IMR-90 (cell line): ENCODE measurements around the gene ALAS1. TPM values are rescaled to one million over a fixed set of nuclear protein-coding genes. Genes with fewer than 3 reads are reported as not detected.

Experiments used
- ATAC-seq: fragments of 200-7000 bp; cut with Tn5 transposase; 2 replicates; pipeline ENCODE4 v1.9.1; 2020; ENCODE audit warnings: low read depth, mild to moderate bottlenecking, moderate library complexity
- BruUV-seq: library from RNA; stranded (reverse); fragments of 400-500 nt; replicated peaks from 2 replicates; lab custom pipeline; 2021; lab: Mats Ljungman, UMichigan
- CTCF ChIA-PET: fragments of 300-600 bp; formaldehyde crosslinking; extraction: SDS; loops from one replicate; lab custom pipeline; 2021; ENCODE audit warnings: antibody characterized with exemption; lab: Yijun Ruan, JAX
- POLR2A ChIA-PET: fragments of 300-600 bp; sonication (Branson Sonifier 250); formaldehyde crosslinking; loops from one replicate; lab custom pipeline; 2022; ENCODE audit warnings: antibody characterized with exemption; ENCODE audit not compliant: unreplicated experiment; lab: Charles Lee
- DNase-seq: peaks from one replicate; pipeline ENCODE4 v3.0.0; 2013
- H2AFZ ChIP-seq: replicated peaks from 2 replicates; pipeline ENCODE3; 2013; ENCODE audit warnings: low read length, mild to moderate bottlenecking; ENCODE audit not compliant: poor library complexity
- H2AK5ac ChIP-seq: 2 replicates; pipeline ENCODE4 v1.6.1; 2013; ENCODE audit warnings: low read depth, low read length, inconsistent platforms
- H2AK9ac ChIP-seq: replicated peaks from 2 replicates; pipeline ENCODE3; 2013; ENCODE audit warnings: mild to moderate bottlenecking, low read depth, low read length, moderate library complexity; ENCODE audit not compliant: poor library complexity
- H2BK120ac ChIP-seq: 2 replicates; pipeline ENCODE4 v1.6.1; 2013; ENCODE audit warnings: low read depth, low read length, inconsistent platforms
- H2BK15ac ChIP-seq: 3 replicates; pipeline ENCODE4 v1.6.1; 2013; ENCODE audit warnings: low read depth, low read length, inconsistent platforms
- H2BK20ac ChIP-seq: 2 replicates; pipeline ENCODE4 v1.6.1; 2013; ENCODE audit warnings: low read depth, mild to moderate bottlenecking, inconsistent platforms, low read length, moderate library complexity
- H2BK5ac ChIP-seq: 2 replicates; pipeline ENCODE4 v1.6.1; 2013; ENCODE audit warnings: mild to moderate bottlenecking, low read depth, low read length, inconsistent platforms; ENCODE audit not compliant: poor library complexity, severe bottlenecking
- H3K14ac ChIP-seq: replicated peaks from 2 replicates; pipeline ENCODE4 v1.6.1; 2013; ENCODE audit warnings: low read depth, low read length, inconsistent platforms
- H3K18ac ChIP-seq: 2 replicates; pipeline ENCODE4 v1.6.1; 2013; ENCODE audit warnings: low read depth, low read length, control low read depth
- H3K23ac ChIP-seq: 2 replicates; pipeline ENCODE4 v1.6.1; 2013; ENCODE audit warnings: low read depth, low read length, inconsistent platforms
- H3K27ac ChIP-seq: 2 replicates; pipeline ENCODE4 v1.5.1; 2013; ENCODE audit warnings: mild to moderate bottlenecking, control low read depth, low read length; ENCODE audit not compliant: insufficient read depth
- H3K27me3 ChIP-seq: 2 replicates; pipeline ENCODE4 v1.6.1; 2013; ENCODE audit warnings: low read length; ENCODE audit not compliant: control insufficient read depth, insufficient read depth
- H3K36me3 ChIP-seq: 2 replicates; pipeline ENCODE4 v1.6.1; 2013; ENCODE audit warnings: low read length, mixed read lengths; ENCODE audit not compliant: control insufficient read depth, insufficient read depth
- H3K4ac ChIP-seq: 2 replicates; pipeline ENCODE4 v1.6.1; 2013; ENCODE audit warnings: low read depth, low read length, inconsistent platforms
- H3K4me1 ChIP-seq: 2 replicates; pipeline ENCODE4 v1.6.1; 2013; ENCODE audit warnings: low read length, mixed read lengths; ENCODE audit not compliant: control insufficient read depth, insufficient read depth
- H3K4me2 ChIP-seq: 2 replicates; pipeline ENCODE4 v1.6.1; 2013; ENCODE audit warnings: low read depth, mild to moderate bottlenecking, control low read depth, low read length, moderate library complexity
- H3K4me3 ChIP-seq: 2 replicates; pipeline ENCODE4 v1.5.1; 2013; ENCODE audit warnings: low read depth, mild to moderate bottlenecking, control low read depth, low read length, moderate library complexity; ENCODE audit not compliant: insufficient read depth
- H3K56ac ChIP-seq: 2 replicates; pipeline ENCODE4 v1.6.1; 2013; ENCODE audit warnings: low read length, inconsistent platforms; ENCODE audit not compliant: insufficient read depth; ENCODE audit errors: extremely low read depth
- H3K79me1 ChIP-seq, 2 experiments: 2 replicates each; pipeline ENCODE4 v1.6.1; 2013; ENCODE audit warnings: low read length in 2 of 2, inconsistent platforms in 1 of 2, low read depth in 1 of 2
- H3K9ac ChIP-seq: 2 replicates; pipeline ENCODE4 v1.6.1; 2013; ENCODE audit warnings: low read depth, low read length, control low read depth
- H3K9me1 ChIP-seq: 2 replicates; pipeline ENCODE4 v1.6.1; 2013; ENCODE audit warnings: low read length, inconsistent platforms; ENCODE audit not compliant: insufficient read depth
- H3K9me3 ChIP-seq: 2 replicates; pipeline ENCODE4 v1.6.1; 2013; ENCODE audit warnings: low read length; ENCODE audit not compliant: control insufficient read depth, insufficient read depth
- H4K20me1 ChIP-seq: 2 replicates; pipeline ENCODE4 v1.6.1; 2013; ENCODE audit warnings: low read length, inconsistent platforms; ENCODE audit not compliant: insufficient read depth
- H4K5ac ChIP-seq: 2 replicates; pipeline ENCODE4 v1.6.1; 2013; ENCODE audit warnings: mild to moderate bottlenecking, low read depth, low read length, control low read depth
- H4K8ac ChIP-seq, 2 experiments: 2 replicates each; pipeline ENCODE4 v1.6.1; 2013; ENCODE audit warnings: low read depth in 2 of 2, low read length in 2 of 2, control low read depth in 1 of 2, inconsistent platforms in 1 of 2
- H4K91ac ChIP-seq: 2 replicates; pipeline ENCODE4 v1.6.1; 2013; ENCODE audit warnings: low read depth, low read length, inconsistent platforms; ENCODE audit not compliant: insufficient read depth
- CEBPB ChIP-seq: IDR thresholded peaks from 2 replicates; pipeline ENCODE4 v1.6.1; 2012; ENCODE audit warnings: low read depth, low read length, improper control_type of control experiment
- MAZ ChIP-seq: IDR thresholded peaks from 2 replicates; pipeline ENCODE4 v1.6.1; 2012; ENCODE audit warnings: low read depth, mild to moderate bottlenecking, low read length, improper control_type of control experiment, moderate library complexity, borderline replicate concordance
- WGBS, 2 experiments: methylation state at CpG; one replicate each; pipeline versions ENCODE4 v1.1.5 to v1.1.7; 2013; ENCODE audit warnings: missing lambda C conversion rate in 2 of 2; ENCODE audit not compliant: insufficient read length in 1 of 2; ENCODE audit errors: extremely low coverage in 2 of 2; 5-methylcytosine and 5-hydroxymethylcytosine counted together
- dilution Hi-C: fragments of 300-500 bp; cut with HindIII; formaldehyde crosslinking; loops from one replicate; pipeline ENCODE4 v1.14.3; 2018; ENCODE audit warnings: low sequenced_read_pairs; ENCODE audit not compliant: unreplicated experiment
- in situ Hi-C: fragments of 300-500 bp; cut with MboI; formaldehyde crosslinking; loops from 3 replicates; pipeline ENCODE4 v1.14.3; 2019; ENCODE audit warnings: low sequenced_read_pairs, inconsistent platforms, mixed read lengths
- intact Hi-C: fragments of 100-400 bp; cut with micrococcal nuclease; formaldehyde crosslinking; loops from 2 replicates; pipeline ENCODE4 v1.10.0; 2022
- polyA plus RNA-seq, 3 experiments: library from polyadenylated mRNA; depleted of rRNA; stranded (reverse); fragments of >200 nt; gene quantifications; 2 replicates each; pipeline ENCODE4 v1.2.3, GENCODE V29; 2012; ENCODE audit warnings: low replicate concordance in 1 of 3
- total RNA-seq: library from RNA; depleted of rRNA; stranded (reverse); fragments of >200 nt; gene quantifications from 2 replicates; pipeline ENCODE4 v1.2.3, GENCODE V29; 2012

The ALAS1 gene
- total and polyA plus RNA-seq, 2 of the 4 experiments (the other 2 are of a cell fraction): 32.8 to 47.2 TPM

GRCh38 chr3:52210550-52211046, 12.6 kb downstream of the ALAS1 start:
- dilution Hi-C loops: no loop called here
- intact Hi-C loops: no loop called here
- no peaks in the 10 kb centered on the region; the same call in 1 of the 2 replicates for H4K20me1 ChIP-seq
- H2AK9ac ChIP-seq: no peak overlapping the region
- no peak overlapping the region; the same call in 2 of the 3 replicates for H2BK15ac ChIP-seq
- POLR2A ChIA-PET: no interaction called here
- no peaks in the 10 kb centered on the region for H3K9me3 ChIP-seq
- H2BK20ac ChIP-seq: no peak overlapping the region
- peaks cover 74% of the 10 kb centered on the region for H3K36me3 ChIP-seq
- peak overlapping the region; percentile 47; the same call in 1 of the 2 replicates for H3K27ac ChIP-seq
- H3K4ac ChIP-seq: 0 out of 2 replicates have a peak overlapping the region, but pooled peaks have one; percentile 12
- ATAC-seq: no peak
- DNase-seq: peak; percentile 55
- no peak overlapping the region for H3K56ac ChIP-seq
- no peak overlapping the region for H3K9ac ChIP-seq
- no peak overlapping the region for H3K23ac ChIP-seq
- H4K91ac ChIP-seq: peak overlapping the region; percentile 43; the same call in 1 of the 2 replicates
- peaks cover 2% of the 10 kb centered on the region; the same call in 1 of the 2 replicates for H3K4me1 ChIP-seq
- no CpG with 5 or more reads among the region's 6 CpGs for WGBS, 2 experiments
- no peak overlapping the region; the same call in 1 of the 2 replicates for H2AK5ac ChIP-seq
- H3K79me1 ChIP-seq: peaks cover 8 to 16% of the 10 kb centered on the region in 2 experiments; a peak in 2 of 4 replicates
- in situ Hi-C loops: no loop called here
- H4K8ac ChIP-seq: no peak overlapping the region
- H2AFZ ChIP-seq: no peak overlapping the region
- H4K5ac ChIP-seq: no peak overlapping the region
- no peak overlapping the region for H3K4me2 ChIP-seq
- BruUV-seq: no TSS peak
- CTCF ChIA-PET: no interaction called here
- H3K27me3 ChIP-seq: no peaks in the 10 kb centered on the region
- TF ChIP-seq MAZ: no peak
- peak; percentile 85 for TF ChIP-seq CEBPB
- H3K18ac ChIP-seq: no peak overlapping the region
- H3K4me3 ChIP-seq: no peak overlapping the region
- no peak overlapping the region for H2BK120ac ChIP-seq
- H2BK5ac ChIP-seq: peak overlapping the region; percentile 20
- no peaks in the 10 kb centered on the region; the same call in 1 of the 2 replicates for H3K9me1 ChIP-seq
- no peak overlapping the region for H3K14ac ChIP-seq
